Activated T-cell treated with anti-CD3 and anti-CD28 coated beads for 48 hours (primary cell): ENCODE measurements around the gene LCN9.
"Not testable (repeated sequence)": the region's sequence is repeated elsewhere in the genome, so short reads cannot be mapped to it uniquely, and the experiment has no call there.

Experiments
- DNase-seq: peaks from one replicate; pipeline ENCODE4 v3.0.0-alpha.2; 2020; ENCODE audit warnings: low read depth

LCN9 gene

DNA sequence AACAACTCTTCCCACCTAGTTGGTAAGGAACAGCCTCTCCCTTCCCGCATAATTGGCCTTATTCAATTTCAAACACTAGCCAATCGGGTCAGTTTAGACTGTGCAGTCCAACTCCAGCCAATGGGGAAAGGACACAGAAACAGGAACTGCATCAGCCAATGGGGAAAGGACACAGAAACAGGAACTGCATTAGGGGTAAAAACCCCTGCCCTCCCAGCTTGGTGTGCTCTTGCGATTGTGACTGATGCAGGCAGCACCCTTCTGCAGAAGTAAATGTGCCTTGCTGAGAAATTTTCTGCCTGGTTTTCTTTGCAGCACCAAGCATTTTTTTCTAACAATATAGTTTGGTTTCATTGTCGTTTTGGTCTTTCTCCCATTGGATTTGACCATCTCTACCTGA, 15.2 kb upstream of the LCN9 start:
- no peak for DNase-seq

DNA sequence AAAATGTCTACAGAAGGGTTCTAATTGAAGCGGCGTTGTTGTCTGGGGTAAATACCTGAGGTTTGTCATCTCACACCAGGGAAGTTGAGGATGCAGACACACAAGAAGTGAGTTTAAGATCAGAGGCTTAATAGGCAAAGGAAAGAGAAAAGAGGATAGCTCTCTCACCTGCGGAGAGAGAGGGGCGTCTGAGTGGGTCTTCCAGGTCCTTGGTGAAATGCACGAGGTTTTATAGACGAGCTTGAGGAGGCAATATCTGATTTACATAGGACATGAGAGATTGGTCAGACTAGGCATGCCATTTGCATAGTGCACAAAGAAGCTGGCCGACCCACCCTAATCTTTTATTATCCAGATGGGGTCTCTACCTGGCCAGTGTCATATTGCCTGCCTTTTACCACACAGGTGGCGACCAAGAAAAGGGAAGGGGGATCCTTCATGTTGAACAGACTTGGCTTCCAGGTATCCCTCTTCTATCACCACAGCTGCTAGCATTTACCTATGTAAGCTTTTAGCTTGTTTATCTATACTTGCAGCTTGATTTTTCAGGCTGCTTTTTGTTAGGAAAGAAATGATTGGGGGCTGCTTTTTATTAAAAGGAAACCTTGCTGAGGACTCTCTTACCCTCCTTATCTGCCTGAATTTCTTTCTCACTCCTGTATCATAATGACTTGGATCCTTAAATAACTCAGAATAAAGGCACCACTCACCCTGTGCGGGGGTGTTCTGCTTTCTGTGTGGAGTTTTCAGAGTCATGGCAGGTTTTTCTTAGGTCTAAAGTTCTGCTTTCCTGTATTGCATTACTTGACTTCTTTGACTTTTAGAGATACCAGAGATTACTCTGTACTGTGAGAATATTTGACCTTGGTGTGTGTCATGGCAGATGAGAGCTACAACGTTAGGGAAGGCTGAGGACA, 14.4 kb upstream of the LCN9 start:
- DNase-seq = no peak

DNA sequence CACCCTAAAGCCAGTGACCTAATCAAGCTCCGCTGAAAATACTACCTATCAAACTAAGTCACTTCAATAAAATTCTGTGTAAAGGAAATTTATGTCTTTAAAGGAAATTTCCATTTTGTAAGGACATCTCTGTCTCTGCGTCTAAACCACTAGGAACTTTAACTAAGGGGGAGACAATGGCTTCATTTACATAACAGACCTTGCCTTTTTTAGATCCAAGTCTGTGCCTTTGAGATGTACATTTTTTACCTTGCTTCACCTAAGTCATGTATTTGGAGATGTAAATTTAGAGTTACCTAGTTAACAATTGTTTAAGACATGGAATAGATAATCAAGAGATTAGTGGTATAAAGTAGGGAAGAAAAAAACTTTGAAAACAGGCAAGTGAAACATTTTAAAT, 13.6 kb upstream of the LCN9 start:
- no peak for DNase-seq

DNA sequence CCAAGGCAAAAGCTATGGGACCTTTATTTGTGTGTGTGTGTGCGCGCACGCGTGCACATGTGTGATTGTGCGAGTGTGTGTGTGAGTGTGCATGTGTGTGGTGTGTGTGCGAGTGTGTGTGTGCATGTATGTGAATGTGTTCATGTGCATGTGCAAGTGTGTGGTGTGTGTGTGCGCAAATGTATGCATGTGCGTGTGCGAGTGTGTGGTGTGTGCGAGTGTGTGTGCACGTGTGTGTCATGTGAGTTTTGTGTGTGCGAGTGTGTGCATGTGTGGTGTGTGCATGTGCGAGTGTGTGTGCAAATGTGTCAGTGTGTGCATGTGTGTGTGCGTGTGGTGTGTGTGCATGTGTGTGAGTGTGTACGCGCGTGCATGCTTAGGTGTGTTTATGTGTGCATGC, 12.7 kb upstream of the LCN9 start:
- DNase-seq = no peak

DNA sequence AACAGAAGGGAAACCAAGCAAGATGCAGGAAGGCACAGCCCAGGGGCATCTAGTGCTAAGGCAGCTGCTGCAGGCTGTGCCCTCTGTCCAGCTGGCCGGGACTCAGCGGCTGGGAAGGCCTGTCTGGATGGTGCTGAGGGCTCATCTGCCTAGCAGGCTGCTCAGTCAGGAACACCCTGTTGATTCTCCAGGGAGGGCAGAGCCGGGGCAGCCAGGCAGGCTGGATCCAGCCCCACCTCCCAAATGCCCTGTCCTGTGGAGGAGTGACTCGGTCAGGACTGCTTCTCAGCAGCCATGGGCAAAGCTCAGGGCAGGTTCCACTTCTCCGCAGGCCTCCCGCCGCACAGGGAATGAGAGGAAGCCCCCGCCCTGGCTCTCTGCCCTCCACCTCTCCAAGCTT, 7.8 kb upstream of the LCN9 start:
- DNase-seq = no peak

DNA sequence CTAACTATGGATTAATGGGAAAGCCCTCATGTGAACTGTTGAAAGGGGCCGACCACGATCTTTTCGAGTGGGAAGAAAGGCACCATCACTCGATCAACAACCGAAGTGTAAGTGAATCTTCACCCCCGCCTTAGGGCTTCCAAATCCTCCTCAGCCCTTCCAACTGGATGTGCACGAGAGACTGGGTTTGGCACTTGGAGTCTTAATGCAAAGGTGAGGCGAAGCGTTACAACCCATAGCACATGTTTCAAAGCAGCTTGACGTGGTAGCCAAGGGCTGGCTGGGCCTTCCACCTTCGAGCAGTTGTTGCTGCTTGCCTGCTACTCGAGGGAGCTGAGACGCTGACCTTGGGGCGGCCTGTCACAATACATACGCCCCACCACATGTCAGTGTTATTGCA, 5.7 kb upstream of the LCN9 start:
- no peak for DNase-seq

DNA sequence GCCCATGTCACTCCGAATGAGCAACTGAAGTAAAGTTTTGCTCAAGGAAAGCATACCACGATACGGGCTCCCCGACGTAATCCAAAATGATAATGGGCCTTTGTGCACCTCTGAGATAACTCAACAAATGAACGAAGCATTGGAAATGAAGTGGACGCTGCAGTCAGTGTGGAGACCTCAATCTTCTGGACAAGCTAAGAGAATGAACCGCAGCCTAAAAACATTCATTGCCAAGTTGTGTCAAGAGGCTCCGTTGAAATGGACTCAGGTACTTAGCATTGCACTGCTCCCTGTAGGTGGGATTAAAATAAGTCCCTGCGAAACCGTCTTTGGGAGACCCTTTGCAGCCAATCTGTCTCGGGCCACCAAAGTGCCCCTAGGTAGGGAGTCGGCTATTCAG, 3.9 kb upstream of the LCN9 start:
- no peak for DNase-seq

DNA sequence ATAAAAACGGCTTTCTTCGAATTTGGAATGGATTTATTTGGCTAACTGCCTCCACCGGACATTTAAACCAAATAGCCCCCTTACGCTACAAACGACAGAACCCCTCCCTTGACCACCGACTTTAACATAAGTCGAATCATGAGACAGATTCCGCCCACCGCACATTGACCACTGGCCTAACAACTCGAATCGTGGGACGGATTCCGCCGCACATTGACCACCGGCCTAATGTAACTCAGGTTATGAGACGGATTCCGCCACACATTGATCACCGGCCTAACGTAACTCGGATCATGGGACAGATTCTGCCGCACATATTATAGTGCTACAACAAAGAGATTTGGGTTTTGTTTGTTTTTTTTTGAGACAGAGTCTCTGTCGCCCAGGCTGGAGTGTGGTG, 2.7 kb upstream of the LCN9 start:
- no peak for DNase-seq

DNA sequence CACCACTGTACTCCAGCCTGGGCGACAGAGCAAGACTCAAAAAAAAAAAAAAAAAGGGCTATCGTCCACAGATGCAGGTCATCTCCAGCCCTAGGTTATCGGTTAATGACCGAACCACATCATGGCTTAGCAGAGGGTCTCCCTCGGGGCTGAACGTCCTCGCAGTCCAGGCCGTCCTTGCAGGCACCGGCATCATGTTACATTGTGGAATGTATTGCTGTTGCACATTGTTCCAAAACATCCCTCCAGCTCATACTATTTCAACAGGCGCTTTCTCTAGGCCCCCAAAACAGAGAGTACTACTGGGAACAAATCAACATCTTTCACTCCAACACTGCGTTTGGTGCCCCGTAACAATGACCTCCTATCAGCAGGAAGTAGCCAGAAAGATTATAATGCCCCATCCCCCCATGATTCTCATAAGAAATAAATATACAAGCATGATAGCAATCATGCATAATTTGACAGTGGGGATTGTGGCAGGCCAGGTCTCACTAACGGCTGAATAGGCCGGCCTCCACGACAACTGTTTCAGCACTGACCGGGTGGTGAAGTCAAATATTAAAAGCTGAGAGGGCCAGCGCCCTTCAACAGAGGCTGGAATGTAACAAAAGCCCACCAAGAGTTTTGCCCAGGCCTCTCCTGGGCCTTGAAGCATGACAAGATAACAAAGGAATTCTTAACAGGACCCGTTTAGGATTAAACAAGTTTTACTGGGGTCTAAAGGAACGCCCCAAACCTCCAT, 1.1 kb upstream of the LCN9 start:
- DNase-seq = no peak

DNA sequence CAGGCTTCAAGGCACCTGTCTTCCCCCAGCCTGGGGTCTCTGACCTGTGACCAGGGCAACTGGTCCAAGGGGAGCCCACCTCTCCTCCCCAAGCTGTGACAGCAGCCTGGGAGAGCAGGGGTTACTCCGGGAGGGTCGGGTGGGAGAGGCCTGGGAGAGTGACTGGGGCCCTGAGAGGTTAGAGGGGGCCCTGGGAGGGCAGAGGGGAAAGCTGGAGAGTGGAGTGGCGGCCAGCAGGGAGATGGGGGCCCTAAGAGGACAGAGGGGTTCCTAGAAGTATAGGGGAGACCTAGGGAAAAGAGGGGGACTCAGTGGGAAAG, 302 bp downstream of the LCN9 start:
- no peak for DNase-seq

DNA sequence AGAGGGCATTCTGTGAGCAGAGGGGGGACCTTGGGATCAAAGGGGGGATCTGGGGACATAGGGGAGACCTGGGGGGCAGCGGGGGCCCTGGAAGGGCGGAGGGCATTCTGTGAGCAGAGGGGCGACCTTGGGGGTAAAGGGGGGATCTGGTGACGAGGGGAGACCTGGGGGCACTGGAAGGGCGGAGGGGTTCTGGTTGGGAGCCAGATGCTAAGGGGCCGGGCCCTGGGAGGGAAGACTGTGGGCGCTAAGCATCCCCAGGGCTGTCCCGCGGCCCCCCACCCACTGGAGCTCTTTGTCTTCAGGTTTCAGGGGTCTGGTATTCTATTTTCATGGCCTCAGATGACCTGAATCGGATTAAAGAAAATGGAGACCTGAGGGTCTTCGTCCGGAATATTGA, 748 bp downstream of the LCN9 start:
- no peak for DNase-seq

DNA sequence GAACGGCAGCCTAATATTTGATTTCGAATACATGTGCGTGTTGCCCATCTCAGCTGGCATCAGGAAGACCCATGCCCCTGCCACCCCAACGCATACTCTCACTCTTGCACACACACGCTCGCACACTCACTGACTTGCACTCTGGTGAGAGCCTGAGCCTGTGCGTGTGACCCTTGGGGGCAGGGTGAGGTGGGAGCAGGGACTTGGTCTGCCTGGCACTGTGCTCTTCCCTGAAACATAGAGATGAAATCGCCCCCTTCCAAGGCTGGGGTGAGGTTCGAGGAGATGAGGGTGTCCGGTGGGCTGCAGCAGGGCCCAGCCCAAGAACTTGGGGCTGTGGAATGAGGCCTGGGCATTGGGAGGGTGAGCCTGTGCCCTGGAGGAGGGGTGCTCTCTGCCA, 1.2 kb downstream of the LCN9 start:
- no peak for DNase-seq

DNA sequence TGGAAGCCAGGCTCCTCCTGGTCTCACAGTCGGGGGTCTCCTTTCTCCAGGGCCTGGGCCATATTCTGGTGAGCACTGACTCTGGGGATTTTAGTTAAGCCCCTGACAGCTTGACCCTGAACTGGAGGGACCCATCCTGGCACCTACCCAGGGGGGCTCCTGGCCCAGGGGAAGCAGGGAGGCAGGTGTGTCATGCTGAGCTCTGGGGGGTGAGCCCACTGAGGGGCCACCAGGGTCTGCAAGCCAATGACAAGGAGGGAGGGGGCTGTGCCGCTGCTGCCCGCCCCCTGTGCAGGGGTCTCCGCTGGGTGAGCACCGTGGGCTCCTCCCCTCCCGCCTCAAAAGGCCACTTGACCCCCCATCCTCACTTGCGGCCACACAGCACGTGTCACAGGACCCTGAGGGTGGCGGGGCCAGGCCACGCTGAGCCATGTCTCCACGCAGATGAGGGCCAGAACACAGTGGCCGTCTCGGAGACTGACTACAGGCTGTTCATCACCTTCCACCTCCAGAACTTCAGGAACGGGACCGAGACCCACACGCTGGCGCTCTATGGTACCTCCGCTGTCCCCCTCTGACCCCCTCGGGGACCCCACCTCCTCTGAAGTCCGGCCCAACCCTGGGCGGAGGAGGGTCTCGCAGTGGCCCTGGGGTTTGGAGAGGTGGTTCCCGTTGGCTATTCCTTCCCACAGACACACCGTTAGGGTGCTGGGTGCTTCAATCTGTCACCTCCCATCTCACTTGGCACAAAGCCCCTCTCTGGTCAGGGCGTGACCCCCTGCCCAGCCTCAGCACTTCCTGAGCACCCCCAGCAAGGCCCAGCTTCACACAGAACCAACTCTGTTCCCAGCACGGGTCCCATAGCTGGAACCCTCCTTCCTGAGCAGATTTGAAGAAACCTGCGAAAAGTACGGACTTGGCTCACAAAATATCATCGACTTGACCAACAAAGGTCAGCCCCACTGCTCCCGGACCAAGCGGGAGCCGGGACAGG, 2.0 kb downstream of the LCN9 start:
- no peak for DNase-seq

DNA sequence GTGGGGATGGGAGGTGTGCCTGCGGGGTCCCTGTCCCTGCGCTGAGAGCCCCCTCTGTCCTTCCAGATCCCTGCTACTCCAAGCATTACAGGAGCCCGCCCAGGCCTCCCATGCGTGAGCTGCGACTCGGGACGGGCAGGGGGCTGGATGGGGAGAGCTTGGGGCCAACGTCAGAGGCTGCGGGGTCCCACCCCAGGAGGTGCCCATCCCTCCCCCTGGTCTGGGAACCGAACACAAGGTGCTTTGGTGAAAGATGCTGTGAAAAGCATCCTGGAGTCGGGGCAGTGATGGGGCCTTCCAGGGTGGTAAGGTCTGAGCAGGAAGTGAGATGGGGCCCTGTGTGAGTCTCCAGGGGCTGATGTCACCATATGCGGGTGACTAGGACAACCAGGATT, 2.7 kb downstream of the LCN9 start:
- DNase-seq = no peak

DNA sequence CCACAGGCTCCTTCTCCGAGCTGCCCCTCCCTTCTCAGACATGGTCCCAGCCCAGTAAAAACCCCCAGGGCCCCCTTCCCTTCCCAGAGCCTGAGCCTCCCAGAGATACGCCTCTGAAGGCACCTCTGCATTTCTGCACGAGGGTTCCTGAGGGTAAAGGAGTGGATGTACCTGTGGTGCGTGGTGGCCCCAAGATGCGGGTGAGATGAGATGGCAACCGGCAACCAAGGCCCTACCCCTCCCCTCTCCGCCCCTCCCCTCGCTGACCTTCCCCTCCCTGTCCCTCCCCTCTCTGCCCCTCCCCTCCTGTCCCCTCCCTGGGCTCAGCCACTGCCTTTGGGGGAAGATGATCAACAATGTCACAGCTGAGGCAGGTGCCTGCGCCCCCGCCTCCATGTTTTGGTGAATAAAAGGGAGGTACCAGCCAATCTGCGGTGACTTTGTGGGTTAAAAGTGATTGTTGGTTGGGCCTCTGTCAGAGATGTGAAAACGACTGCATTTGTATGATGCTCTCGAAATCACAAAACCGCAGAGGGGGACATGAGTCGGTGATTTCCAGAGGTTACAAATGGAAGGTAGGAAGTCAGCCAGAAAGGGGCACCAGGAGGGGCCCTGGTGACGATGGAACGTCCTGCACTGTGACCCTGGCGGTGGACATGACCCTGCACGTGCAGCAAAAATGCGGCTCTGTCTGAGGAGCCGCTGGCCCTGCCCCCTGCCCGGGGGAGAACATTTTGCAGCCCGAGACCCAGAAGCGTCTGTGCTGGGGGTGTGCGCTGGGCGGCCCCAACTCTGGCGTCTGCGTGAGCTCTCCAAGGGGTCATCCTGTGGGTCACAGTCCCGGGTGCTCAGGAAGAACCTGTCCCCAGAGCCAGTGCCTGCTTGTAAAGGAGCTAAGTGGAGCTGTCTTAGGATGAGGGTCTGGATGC, 3.7 kb downstream of the LCN9 start:
- no peak for DNase-seq

DNA sequence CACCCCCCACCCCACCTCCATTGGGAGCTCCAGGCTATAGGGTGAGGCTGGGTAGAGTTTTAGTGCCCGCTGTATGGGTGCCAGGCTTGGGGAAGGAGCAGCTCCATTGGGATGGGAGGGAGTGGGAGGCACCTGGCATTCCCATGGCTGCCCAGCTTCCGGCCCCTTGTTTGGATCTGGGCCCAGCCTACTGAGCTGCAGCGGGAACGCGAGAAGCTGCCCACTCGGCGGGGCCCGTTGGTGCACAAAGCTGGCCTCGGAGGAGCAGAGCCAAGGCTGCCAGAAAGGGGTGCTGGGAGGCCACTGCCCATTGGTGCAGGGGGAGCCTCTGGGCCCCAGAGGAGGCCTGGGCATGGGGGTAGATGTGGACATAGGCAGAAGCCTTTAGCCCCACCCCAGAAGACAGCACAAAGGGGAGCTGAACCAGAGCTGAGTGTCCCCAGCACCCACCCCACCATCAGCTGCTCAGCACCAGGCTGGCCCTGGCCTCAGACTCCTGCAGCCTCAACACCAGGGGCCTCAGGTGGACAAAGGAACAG, 4.4 kb downstream of the LCN9 start:
- no peak for DNase-seq

DNA sequence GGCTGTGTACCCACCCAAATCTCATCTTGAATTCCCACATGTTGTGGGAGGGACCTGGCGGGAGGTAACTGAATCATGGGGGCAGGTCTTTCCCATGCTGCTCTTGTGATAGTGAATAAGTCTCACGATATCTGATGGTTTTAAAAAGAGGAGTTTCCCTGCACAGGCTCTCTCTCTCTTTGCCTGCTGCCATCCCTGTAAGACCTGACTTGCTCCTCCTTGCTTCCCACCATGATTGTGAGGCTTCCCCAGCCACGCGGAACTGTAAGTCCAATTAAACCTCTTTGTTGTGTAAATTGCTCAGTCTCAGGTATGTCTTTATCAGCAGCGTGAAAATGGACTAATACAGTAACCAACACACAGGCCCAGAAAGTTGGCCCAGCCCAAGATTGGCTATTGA, 5.9 kb downstream of the LCN9 start:
- not testable (repeated sequence) for DNase-seq

DNA sequence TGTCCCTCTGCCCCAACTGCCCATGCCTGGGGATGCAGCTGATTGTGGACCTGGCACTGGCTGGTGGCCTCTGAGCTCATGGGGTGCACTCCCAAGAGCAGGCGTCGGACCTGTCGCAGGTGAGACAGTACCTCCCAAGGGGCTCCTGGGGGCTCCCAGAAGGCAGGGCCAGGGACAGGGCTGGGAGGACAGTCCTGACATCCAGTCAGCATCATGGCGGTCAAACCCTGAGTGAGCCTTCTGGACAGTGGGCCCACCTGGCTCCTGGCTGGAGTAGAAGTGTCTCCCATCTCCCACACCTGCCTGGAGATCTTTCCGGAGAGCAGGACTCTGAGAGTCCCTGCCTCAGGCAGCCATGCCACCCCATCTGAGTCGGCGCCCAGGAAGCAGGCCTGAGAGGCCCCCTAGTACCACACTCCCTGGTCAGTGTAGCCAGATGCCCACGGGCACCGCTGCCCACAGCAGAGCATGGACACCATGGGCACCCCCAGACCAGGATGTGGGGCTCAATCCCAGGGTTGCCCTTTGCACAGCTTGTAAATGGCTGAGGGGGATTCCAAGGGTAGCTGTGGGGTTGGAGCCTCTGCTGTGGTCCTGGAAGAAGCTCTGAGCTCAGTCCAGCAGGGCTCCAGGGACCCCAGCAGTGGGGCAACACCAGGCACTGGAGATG, 6.6 kb downstream of the LCN9 start:
- no peak for DNase-seq

DNA sequence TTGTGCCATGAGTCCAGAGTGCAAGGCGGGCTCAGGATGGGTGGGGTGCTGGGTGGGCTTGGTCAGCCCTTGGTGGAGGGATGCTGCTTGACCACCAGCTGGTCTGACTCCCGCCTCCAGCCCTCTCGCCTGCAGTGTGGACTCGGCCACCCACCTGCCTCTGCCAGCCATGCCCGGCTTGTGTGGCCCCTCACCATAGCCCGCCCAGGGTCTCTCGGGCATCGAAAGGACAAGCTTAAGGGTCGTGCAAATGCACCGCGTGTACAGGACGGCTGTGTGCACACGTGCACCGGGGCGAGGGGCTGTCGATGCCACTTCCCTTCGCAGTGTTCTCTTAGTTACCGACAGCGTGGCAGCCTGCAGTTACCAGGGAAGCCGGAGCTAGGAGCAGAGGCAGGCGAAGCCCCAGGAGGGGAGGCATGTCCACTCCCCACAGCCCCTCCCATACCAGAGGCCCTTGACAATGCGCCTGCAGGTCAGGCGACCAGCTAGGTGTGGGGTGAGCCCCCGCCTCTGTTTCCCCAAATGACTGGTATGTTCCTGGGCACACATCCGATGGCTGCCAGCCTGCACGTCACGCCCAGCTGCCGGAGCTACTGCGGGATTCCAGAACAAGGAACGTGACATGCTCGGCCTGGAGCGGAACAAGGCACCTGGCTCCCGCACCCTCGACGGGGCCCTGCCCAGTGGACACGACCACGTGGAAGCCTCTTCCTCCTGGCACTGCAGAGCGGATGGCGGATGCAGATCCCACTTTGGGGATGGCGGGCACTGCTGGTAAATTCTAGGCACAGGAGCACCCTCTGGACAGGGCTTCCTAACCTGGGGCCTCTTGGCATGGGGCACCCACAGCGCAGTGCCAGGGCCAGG, 7.8 kb downstream of the LCN9 start:
- DNase-seq = no peak
